ENCODE results near the gene IL4I1. TPM values are rescaled to one million over a fixed set of nuclear protein-coding genes. Genes with fewer than 3 reads are reported as not detected.

Gene IL4I1
- total RNA-seq, 1 experiment from 2014 or later: 0.34 TPM

- DNase-seq (ENCODE audit: low read depth): no peak
These were observed 45.0 kb downstream of the IL4I1 start for GRCh38 chr19:49851456-49852259.

- peak; percentile 86 for DNase-seq (ENCODE audit: low read depth)
These were observed 46.0 kb downstream of the IL4I1 start, which contains the start of gene PTOV1 for GRCh38 chr19:49850487-49851342. Gene PTOV1, plus strand, starts transcription at chr19:49851159.

GRCh38 chr19:49850221-49850486 is 46.5 kb downstream of the IL4I1 start:
- DNase-seq (ENCODE audit: low read depth): no peak

GRCh38 chr19:49849433-49850220 is 47.1 kb downstream of the IL4I1 start:
- DNase-seq (ENCODE audit: low read depth): no peak

- DNase-seq (ENCODE audit: low read depth): no peak
These were observed 47.7 kb downstream of the IL4I1 start for GRCh38 chr19:49848938-49849337.

GRCh38 chr19:49847731-49848696 is 48.7 kb downstream of the IL4I1 start:
- DNase-seq (ENCODE audit: low read depth): peak; percentile 91

GRCh38 chr19:49846408-49846807 is 50.3 kb downstream of the IL4I1 start:
- DNase-seq (ENCODE audit: low read depth): no peak

- DNase-seq (ENCODE audit: low read depth): no peak
These were observed 51.3 kb downstream of the IL4I1 start for GRCh38 chr19:49845414-49845813.

- no peak for DNase-seq (ENCODE audit: low read depth)
These were observed 52.3 kb downstream of the IL4I1 start for GRCh38 chr19:49844138-49845095.

- no peak for DNase-seq (ENCODE audit: low read depth)
These were observed 53.4 kb downstream of the IL4I1 start for GRCh38 chr19:49843265-49843664.

GRCh38 chr19:49840736-49841249 is 55.9 kb downstream of the IL4I1 start:
- no peak for DNase-seq (ENCODE audit: low read depth)

GRCh38 chr19:49840321-49840720 is 56.4 kb downstream of the IL4I1 start:
- DNase-seq (ENCODE audit: low read depth): no peak

- DNase-seq (ENCODE audit: low read depth): no peak
These were observed 57.0 kb downstream of the IL4I1 start for GRCh38 chr19:49839713-49840112.

Other genes with a start within 250 kb of the IL4I1 start
- gene IRF3, start 231.0 kb downstream of the IL4I1 start, total RNA-seq (2014; rRNA removed): 55.0 and 62.7 TPM in 2 replicates
- gene BCL2L12, start 231.0 kb downstream of the IL4I1 start, total RNA-seq (2014; rRNA removed): 25.6 and 25.7 TPM in 2 replicates
- gene PRMT1, start 219.6 kb downstream of the IL4I1 start, total RNA-seq (2014; rRNA removed): 342 and 345 TPM in 2 replicates
- gene ADM5, start 207.3 kb downstream of the IL4I1 start, total RNA-seq (2014; rRNA removed): 1.2 TPM in 2 replicates
- gene CPT1C, start 205.8 kb downstream of the IL4I1 start, total RNA-seq (2014; rRNA removed): 0.90 and 2.5 TPM in 2 replicates
- not detected in 2 replicates for gene TSKS, start 133.6 kb downstream of the IL4I1 start, total RNA-seq (2014; rRNA removed)
- 103 and 107 TPM in 2 replicates for gene AP2A1, start 129.9 kb downstream of the IL4I1 start, total RNA-seq (2014; rRNA removed)
- 27.6 and 29.3 TPM in 2 replicates for gene FUZ, start 83.6 kb downstream of the IL4I1 start, total RNA-seq (2014; rRNA removed)
- gene MED25, start 78.6 kb downstream of the IL4I1 start, total RNA-seq (2014; rRNA removed): 19.0 and 23.1 TPM in 2 replicates
- gene PTOV1, start 45.7 kb downstream of the IL4I1 start, total RNA-seq (2014; rRNA removed): 93.5 and 109 TPM in 2 replicates
- gene PNKP, start 29.3 kb downstream of the IL4I1 start, total RNA-seq (2014; rRNA removed): 51.3 and 51.6 TPM in 2 replicates
- gene AKT1S1, start 19.5 kb downstream of the IL4I1 start, total RNA-seq (2014; rRNA removed): 17.1 and 20.7 TPM in 2 replicates
- 7.5 and 9.8 TPM in 2 replicates for gene TBC1D17, start 19.2 kb downstream of the IL4I1 start, total RNA-seq (2014; rRNA removed)
- gene ATF5, start 32.3 kb upstream of the IL4I1 start, total RNA-seq (2014; rRNA removed): 14.1 and 14.7 TPM in 2 replicates
- 73.7 and 74.5 TPM in 2 replicates for gene NUP62, start 32.6 kb upstream of the IL4I1 start, total RNA-seq (2014; rRNA removed)
- gene SIGLEC11, start 64.3 kb upstream of the IL4I1 start, total RNA-seq (2014; rRNA removed): not detected in 2 replicates
- 12.9 and 20.5 TPM in 2 replicates for gene VRK3, start 128.5 kb upstream of the IL4I1 start, total RNA-seq (2014; rRNA removed)
- gene ZNF473, start 129.1 kb upstream of the IL4I1 start, total RNA-seq (2014; rRNA removed): 11.2 and 12.0 TPM in 2 replicates